Measurements from ENCODE around the gene RHBDD3.

The RHBDD3 gene

GRCh38 chr22:29306175-29306834 is 38.5 kb upstream of the RHBDD3 start, which contains the start of gene GAS2L1:
Gene GAS2L1 (plus strand): TSS chr22:29306650. CDS start chr22:29308106, 1,456 bp downstream.
- DNase-seq = peak; percentile 56 to 79

- no peak for DNase-seq
Observed at GRCh38 chr22:29305836-29306174, 38.0 kb upstream of the RHBDD3 start.

GRCh38 chr22:29302681-29303465 is 35.1 kb upstream of the RHBDD3 start:
- DNase-seq = peak in 1 of 2 experiments; percentile 41

- peak; percentile 55 to 76 for DNase-seq
Observed at GRCh38 chr22:29302402-29302680, 34.6 kb upstream of the RHBDD3 start.

- DNase-seq = no peak
Observed at GRCh38 chr22:29301716-29302401, 34.1 kb upstream of the RHBDD3 start.

- no peak for DNase-seq
Observed at GRCh38 chr22:29300807-29301601, 33.2 kb upstream of the RHBDD3 start.

- DNase-seq = no peak
Observed at GRCh38 chr22:29300467-29300806, 32.7 kb upstream of the RHBDD3 start.

GRCh38 chr22:29299136-29299900 is 31.5 kb upstream of the RHBDD3 start:
- no peak for DNase-seq

GRCh38 chr22:29298641-29299040 is 30.9 kb upstream of the RHBDD3 start:
- DNase-seq = no peak

- DNase-seq = no peak
Observed at GRCh38 chr22:29292379-29292778, 24.6 kb upstream of the RHBDD3 start.

GRCh38 chr22:29291215-29291614 is 23.4 kb upstream of the RHBDD3 start:
- no peak for DNase-seq

GRCh38 chr22:29290061-29290460 is 22.3 kb upstream of the RHBDD3 start:
- DNase-seq = no peak

GRCh38 chr22:29288837-29289236 is 21.1 kb upstream of the RHBDD3 start:
- no peak for DNase-seq

GRCh38 chr22:29284196-29284595 is 16.4 kb upstream of the RHBDD3 start:
- DNase-seq = no peak

- DNase-seq = no peak
Observed at GRCh38 chr22:29277927-29278326, 10.1 kb upstream of the RHBDD3 start.

- no peak for DNase-seq
Observed at GRCh38 chr22:29275819-29276565, 8.2 kb upstream of the RHBDD3 start.

- DNase-seq = no peak
Observed at GRCh38 chr22:29275167-29275566, 7.4 kb upstream of the RHBDD3 start.

GRCh38 chr22:29272624-29273023 is 4.8 kb upstream of the RHBDD3 start:
- no peak for DNase-seq

GRCh38 chr22:29270475-29271271 is 2.9 kb upstream of the RHBDD3 start:
- no peak for DNase-seq

GRCh38 chr22:29269731-29270474 is 2.1 kb upstream of the RHBDD3 start:
- DNase-seq = no peak
